Prostate gland (tissue), 2 donors: Measurements from ENCODE around the gene AUTS2. TPM values are rescaled to one million over a fixed set of nuclear protein-coding genes. Genes with fewer than 3 reads are reported as not detected.

Source experiments
- DNase-seq: peaks from one replicate; pipeline ENCODE4 v3.0.0-alpha.2; 2019; ENCODE audit warnings: low spot score
- H3K27ac ChIP-seq, 2 donors: fragments of 200-600 bp; sonication (generic); 2 replicates each; pipeline ENCODE4 v1.5.1; 2017 to 2019
- H3K27me3 ChIP-seq: fragments of 200-600 bp; sonication (generic); replicated peaks from 2 replicates; pipeline ENCODE4 v1.5.1; 2019; ENCODE audit not compliant: insufficient read depth
- H3K36me3 ChIP-seq, 2 donors: fragments of 200-600 bp; sonication (generic); 1 replicate in 1 of 2; 2 replicates in 1 of 2; pipeline versions ENCODE4 v1.5.1 to v1.8.1; 2017 to 2019
- H3K4me1 ChIP-seq: fragments of 200-600 bp; sonication (generic); replicated peaks from 2 replicates; pipeline ENCODE4 v1.5.1; 2019
- H3K4me3 ChIP-seq, 2 donors: fragments of 200-600 bp; sonication (generic); 2 replicates each; pipeline ENCODE4 v1.5.1; 2017 to 2019
- H3K9me3 ChIP-seq: fragments of 200-600 bp; sonication (generic); 2 replicates; pipeline ENCODE4 v1.5.1; 2017
- CTCF ChIP-seq, 4 experiments: fragments of 200-600 bp in 2 of 4; fragments of 450-650 bp in 2 of 4; sonication (generic) in 2 of 4; IDR thresholded peaks; 1 replicate in 3 of 4; 2 replicates in 1 of 4; pipeline ENCODE4 v1.5.1; 2016 to 2019; ENCODE audit warnings: antibody characterized with exemption in 4 of 4, mild to moderate bottlenecking in 2 of 4, moderate library complexity in 2 of 4
- POLR2A ChIP-seq: fragments of 450-650 bp; IDR thresholded peaks from one replicate; pipeline ENCODE4 v1.6.1; 2016; ENCODE audit warnings: antibody characterized with exemption, mild to moderate bottlenecking
- POLR2AphosphoS5 ChIP-seq: sonication (generic); formaldehyde crosslinking; IDR thresholded peaks from one replicate; pipeline ENCODE4 v1.6.1; 2017; ENCODE audit warnings: antibody characterized with exemption
- WGBS: methylation state at CpG from one replicate; pipeline ENCODE4 v1.1.5; 2018; 5-methylcytosine and 5-hydroxymethylcytosine counted together
- intact Hi-C: fragments of 100-400 bp; cut with DNase I; formaldehyde crosslinking; loops from one replicate; pipeline ENCODE4 v1.14.2; 2022
- total RNA-seq, 2 donors: library from RNA; depleted of rRNA; stranded (reverse); fragments of >200 nt; gene quantifications; one replicate each; pipeline ENCODE4 v1.1.0, GENCODE V29; 2016

Gene AUTS2
- total RNA-seq, 2 donors from 2014 or later: 25.0 to 55.2 TPM

- TF ChIP-seq CTCF (IDR thresholded peaks at IDR 0.05): no peak
- TF ChIP-seq POLR2AphosphoS5: no peak
- TF ChIP-seq POLR2A: no peak
- no peak for DNase-seq
- WGBS: 60% methylated on average over 5 of the region's 5 CpGs
- intact Hi-C loops: no loop called here
- H3K4me1 ChIP-seq: no peaks in the 10 kb centered on the region
- no peaks in the 10 kb centered on the region for H3K27me3 ChIP-seq
- no peak overlapping the region for H3K27ac ChIP-seq
- no peak overlapping the region for H3K4me3 ChIP-seq
- no peaks in the 10 kb centered on the region for H3K36me3 ChIP-seq
- no peaks in the 10 kb centered on the region for H3K9me3 ChIP-seq
Measured at GRCh38 chr7:70751895-70752294, 1153.6 kb downstream of the AUTS2 start.

GRCh38 chr7:70752794-70753241 lies 1154.5 kb downstream of the AUTS2 start:
- H3K4me1 ChIP-seq: no peaks in the 10 kb centered on the region
- no peaks in the 10 kb centered on the region for H3K9me3 ChIP-seq
- TF ChIP-seq POLR2A: no peak
- TF ChIP-seq POLR2AphosphoS5: no peak
- no peak for TF ChIP-seq CTCF (IDR thresholded peaks at IDR 0.05)
- WGBS: 47% methylated on average over 1 of the region's 1 CpG
- H3K27me3 ChIP-seq: no peaks in the 10 kb centered on the region
- DNase-seq: no peak
- H3K4me3 ChIP-seq: no peak overlapping the region
- no peak overlapping the region for H3K27ac ChIP-seq
- intact Hi-C loops: no loop called here
- H3K36me3 ChIP-seq: no peaks in the 10 kb centered on the region

GRCh38 chr7:70756789-70757188 lies 1158.5 kb downstream of the AUTS2 start:
- intact Hi-C loops: no loop called here
- no peaks in the 10 kb centered on the region for H3K27me3 ChIP-seq
- no peaks in the 10 kb centered on the region for H3K9me3 ChIP-seq
- WGBS: 94% methylated on average over 8 of the region's 8 CpGs
- H3K27ac ChIP-seq: no peak overlapping the region
- H3K36me3 ChIP-seq: no peaks in the 10 kb centered on the region
- no peaks in the 10 kb centered on the region for H3K4me1 ChIP-seq
- TF ChIP-seq CTCF (IDR thresholded peaks at IDR 0.05) (no peak), POLR2A (no peak), POLR2AphosphoS5 (no peak)
- no peak overlapping the region for H3K4me3 ChIP-seq
- no peak for DNase-seq

- Histone ChIP-seq H3K4me3 (no peak overlapping the region), H3K36me3 (no peaks in the 10 kb centered on the region), H3K9me3 (no peaks in the 10 kb centered on the region), H3K4me1 (no peaks in the 10 kb centered on the region), H3K27me3 (no peaks in the 10 kb centered on the region), H3K27ac (no peak overlapping the region)
- intact Hi-C loops: no loop called here
- WGBS: 37% methylated on average over 5 of the region's 5 CpGs
- DNase-seq: no peak
- TF ChIP-seq POLR2AphosphoS5: no peak
- TF ChIP-seq CTCF (IDR thresholded peaks at IDR 0.05): no peak
- no peak for TF ChIP-seq POLR2A
Measured at GRCh38 chr7:70758646-70759045, 1160.4 kb downstream of the AUTS2 start.

- Histone ChIP-seq H3K27ac (no peak overlapping the region), H3K4me3 (no peak overlapping the region), H3K4me1 (no peaks in the 10 kb centered on the region), H3K36me3 (no peaks in the 10 kb centered on the region), H3K9me3 (no peaks in the 10 kb centered on the region), H3K27me3 (no peaks in the 10 kb centered on the region)
- 84% methylated on average over 6 of the region's 6 CpGs for WGBS
- intact Hi-C loops: no loop called here
- DNase-seq: no peak
- no peak for TF ChIP-seq CTCF (IDR thresholded peaks at IDR 0.05)
- no peak for TF ChIP-seq POLR2AphosphoS5
- TF ChIP-seq POLR2A: no peak
Measured at GRCh38 chr7:70759674-70760073, 1161.4 kb downstream of the AUTS2 start.
